ENCODE data around the gene NUP37. TPM values are rescaled to one million over a fixed set of nuclear protein-coding genes. Genes with fewer than 3 reads are reported as not detected.

The NUP37 gene
- total RNA-seq, 1 experiment from 2014 or later: 82.5 TPM

GRCh38 chr12:102026728-102027127, 93.2 kb downstream of the NUP37 start:
- DNase-seq (ENCODE audit: low read depth): no peak

GRCh38 chr12:102024765-102025164, 95.1 kb downstream of the NUP37 start:
- DNase-seq (ENCODE audit: low read depth): no peak

GRCh38 chr12:102023343-102023930, 96.5 kb downstream of the NUP37 start:
- DNase-seq (ENCODE audit: low read depth): no peak

Other genes with a start within 250 kb of the NUP37 start
- 2.6 and 4.8 TPM in 2 replicates for gene DRAM1, start 242.5 kb downstream of the NUP37 start, total RNA-seq (2014; rRNA removed; shearing (Covaris generic))
- gene WASHC3, start 58.1 kb downstream of the NUP37 start, total RNA-seq (2014; rRNA removed; shearing (Covaris generic)): 140 and 142 TPM in 2 replicates
- 43.1 and 59.6 TPM in 2 replicates for gene PARPBP, start 69 bp upstream of the NUP37 start, total RNA-seq (2014; rRNA removed; shearing (Covaris generic))
- not detected in 2 replicates for gene PMCH, start 77.7 kb upstream of the NUP37 start, total RNA-seq (2014; rRNA removed; shearing (Covaris generic))

Measured in RPMI7951 (cell line).